PC-9 (cell line): Measurements from ENCODE around the gene BBS9. TPM values are rescaled to one million over a fixed set of nuclear protein-coding genes. Genes with fewer than 3 reads are reported as not detected.

Source experiments
- BruUV-seq: library from RNA; stranded (reverse); fragments of 400-500 nt; replicated peaks from 2 replicates; lab custom pipeline; 2021; lab: Mats Ljungman, UMichigan
- CTCF ChIA-PET: fragments of 300-600 bp; sonication (Branson Sonifier 250); formaldehyde crosslinking; loops from one replicate; lab custom pipeline; 2022; ENCODE audit warnings: antibody characterized with exemption; lab: Charles Lee
- POLR2A ChIA-PET: fragments of 300-600 bp; sonication (Branson Sonifier 250); formaldehyde crosslinking; loops from one replicate; lab custom pipeline; 2022; ENCODE audit warnings: antibody characterized with exemption; ENCODE audit not compliant: unreplicated experiment; lab: Charles Lee
- DNase-seq, 2 experiments: peaks; one replicate each; pipeline versions ENCODE4 v3.0.0 to v3.0.0-alpha.2; 2015 to 2022; ENCODE audit warnings: mixed read lengths in 1 of 2
- H2AFZ ChIP-seq: fragments of 200-600 bp; sonication (generic); 2 replicates; pipeline ENCODE4 v1.8.1; 2017; ENCODE audit warnings: antibody characterized with exemption
- H3F3A ChIP-seq: fragments of 200-600 bp; sonication (generic); 2 replicates; pipeline ENCODE4 v1.8.1; 2017; ENCODE audit warnings: antibody characterized with exemption, mild to moderate bottlenecking, low read depth; ENCODE audit not compliant: insufficient read depth
- H3K27ac ChIP-seq: fragments of 200-600 bp; sonication (generic); 2 replicates; pipeline ENCODE4 v1.6.1; 2016; ENCODE audit warnings: mixed run types
- H3K27me3 ChIP-seq: fragments of 200-600 bp; sonication (generic); 2 replicates; pipeline ENCODE4 v1.6.1; 2016; ENCODE audit warnings: low read depth, mixed run types; ENCODE audit not compliant: insufficient read depth
- H3K36me3 ChIP-seq: fragments of 200-600 bp; sonication (generic); 2 replicates; pipeline ENCODE4 v1.6.1; 2016; ENCODE audit warnings: low read depth, mixed run types
- H3K4me1 ChIP-seq: fragments of 200-600 bp; sonication (generic); replicated peaks from 2 replicates; pipeline ENCODE4 v1.6.1; 2016; ENCODE audit warnings: mixed run types; ENCODE audit not compliant: insufficient read depth
- H3K4me2 ChIP-seq: fragments of 200-600 bp; sonication (generic); 2 replicates; pipeline ENCODE4 v1.6.1; 2017; ENCODE audit warnings: mixed run types
- H3K4me3 ChIP-seq: fragments of 200-600 bp; sonication (generic); 2 replicates; pipeline ENCODE4 v1.6.1; 2016; ENCODE audit warnings: mixed run types
- H3K79me2 ChIP-seq: fragments of 200-600 bp; sonication (generic); 2 replicates; pipeline ENCODE4 v1.6.1; 2017; ENCODE audit warnings: low read depth, mixed run types
- H3K9me2 ChIP-seq: fragments of 200-600 bp; sonication (generic); 2 replicates; pipeline ENCODE4 v1.8.1; 2017; ENCODE audit warnings: mild to moderate bottlenecking; ENCODE audit not compliant: insufficient read depth
- H3K9me3 ChIP-seq: fragments of 200-600 bp; sonication (generic); 2 replicates; pipeline ENCODE4 v1.8.1; 2016; ENCODE audit warnings: low read depth; ENCODE audit not compliant: insufficient read depth
- H4K20me1 ChIP-seq: fragments of 200-600 bp; sonication (generic); 2 replicates; pipeline ENCODE4 v1.8.1; 2017; ENCODE audit not compliant: insufficient read depth
- CTCF ChIP-seq: fragments of 200-600 bp; sonication (generic); conservative IDR thresholded peaks from 2 replicates; pipeline ENCODE4 v1.6.1; 2017; ENCODE audit warnings: mixed run types, antibody characterized with exemption, mild to moderate bottlenecking, moderate library complexity
- EZH2 ChIP-seq: fragments of 200-600 bp; sonication (generic); IDR thresholded peaks from 2 replicates; pipeline ENCODE4 v1.8.0; 2017; ENCODE audit warnings: antibody characterized with exemption, low read depth
- intact Hi-C: fragments of 100-400 bp; cut with micrococcal nuclease; formaldehyde crosslinking; loops from one replicate; pipeline ENCODE4 v1.10.0; 2022; ENCODE audit not compliant: unreplicated experiment
- total RNA-seq: library from RNA; stranded (reverse); gene quantifications from 2 replicates; pipeline ENCODE4 v1.2.3, GENCODE V29; 2021

The BBS9 gene
- total RNA-seq, 1 experiment from 2014 or later: 12.4 TPM

GRCh38 chr7:33628894-33629293 lies 499.5 kb downstream of the BBS9 start:
- H3K4me2 ChIP-seq: no peak overlapping the region
- no peak overlapping the region for H3K4me3 ChIP-seq
- no peak overlapping the region for H3K27ac ChIP-seq
- no peak for DNase-seq
- ChIA-PET POLR2A (no interaction called here), CTCF (no interaction called here)
- TF ChIP-seq EZH2: no peak
- TF ChIP-seq CTCF: no peak
- no peaks in the 10 kb centered on the region for H3K79me2 ChIP-seq
- no TSS peak for BruUV-seq
- H3K27me3 ChIP-seq: 0 out of 2 replicates have a peak, but pooled peaks cover 2% of the 10 kb centered on the region
- H2AFZ ChIP-seq: no peak overlapping the region
- no peaks in the 10 kb centered on the region for H3K36me3 ChIP-seq
- intact Hi-C loops: no loop called here
- no peaks in the 10 kb centered on the region; the same call in 1 of the 2 replicates for H3K9me2 ChIP-seq
- no peaks in the 10 kb centered on the region for H3F3A ChIP-seq
- H4K20me1 ChIP-seq: no peaks in the 10 kb centered on the region
- H3K9me3 ChIP-seq: no peaks in the 10 kb centered on the region
- no peaks in the 10 kb centered on the region for H3K4me1 ChIP-seq

- DNase-seq: no peak
- Histone ChIP-seq H3F3A (no peaks in the 10 kb centered on the region), H3K4me3 (no peak overlapping the region), H3K27ac (no peak overlapping the region), H3K9me2 (no peaks in the 10 kb centered on the region), H3K4me2 (no peak overlapping the region), H3K36me3 (no peaks in the 10 kb centered on the region), H3K79me2 (no peaks in the 10 kb centered on the region), H3K9me3 (no peaks in the 10 kb centered on the region), H3K4me1 (no peaks in the 10 kb centered on the region), H2AFZ (no peak overlapping the region), H4K20me1 (no peaks in the 10 kb centered on the region), H3K27me3 (0 out of 2 replicates have a peak, but pooled peaks cover 5% of the 10 kb centered on the region)
- BruUV-seq: no TSS peak
- CTCF ChIA-PET: no interaction called here
- TF ChIP-seq CTCF: no peak
- no peak for TF ChIP-seq EZH2
- intact Hi-C loops: no loop called here
- POLR2A ChIA-PET: no interaction called here
Observed at GRCh38 chr7:33630359-33630758, 501.0 kb downstream of the BBS9 start.

GRCh38 chr7:33632322-33632721 lies 503.0 kb downstream of the BBS9 start:
- POLR2A ChIA-PET: no interaction called here
- BruUV-seq: no TSS peak
- no peak overlapping the region for H3K27ac ChIP-seq
- no peak for DNase-seq
- no peaks in the 10 kb centered on the region for H3K9me2 ChIP-seq
- TF ChIP-seq EZH2 (no peak), CTCF (no peak)
- no peak overlapping the region for H3K4me2 ChIP-seq
- H2AFZ ChIP-seq: no peak overlapping the region
- H4K20me1 ChIP-seq: no peaks in the 10 kb centered on the region
- no peaks in the 10 kb centered on the region for H3K9me3 ChIP-seq
- H3K4me1 ChIP-seq: no peaks in the 10 kb centered on the region
- H3K36me3 ChIP-seq: no peaks in the 10 kb centered on the region
- H3K4me3 ChIP-seq: no peak overlapping the region
- intact Hi-C loops: no loop called here
- H3F3A ChIP-seq: no peaks in the 10 kb centered on the region
- CTCF ChIA-PET: no interaction called here
- H3K27me3 ChIP-seq: 0 out of 2 replicates have a peak, but pooled peaks cover 5% of the 10 kb centered on the region
- H3K79me2 ChIP-seq: no peaks in the 10 kb centered on the region
